Measurements from ENCODE around the gene MAN1C1.

The MAN1C1 gene

GRCh38 chr1:25767437-25767770, 150.8 kb downstream of the MAN1C1 start:
- DNase-seq: no peak

GRCh38 chr1:25768999-25769398, 152.4 kb downstream of the MAN1C1 start:
- DNase-seq: no peak

GRCh38 chr1:25769625-25770383, 153.2 kb downstream of the MAN1C1 start:
- DNase-seq: no peak

GRCh38 chr1:25770541-25771220, 154.1 kb downstream of the MAN1C1 start:
- no peak for DNase-seq

GRCh38 chr1:25771221-25772114, 154.9 kb downstream of the MAN1C1 start:
- DNase-seq: peak; percentile 50

GRCh38 chr1:25772164-25772563, 155.6 kb downstream of the MAN1C1 start:
- DNase-seq: no peak

GRCh38 chr1:25772692-25773245, 156.2 kb downstream of the MAN1C1 start:
- no peak for DNase-seq

- no peak for DNase-seq
These were observed 157.0 kb downstream of the MAN1C1 start for GRCh38 chr1:25773441-25774125.

- DNase-seq: peak; percentile 29
These were observed 157.7 kb downstream of the MAN1C1 start for GRCh38 chr1:25774206-25774803.

- peak; percentile 68 for DNase-seq
These were observed 158.6 kb downstream of the MAN1C1 start for GRCh38 chr1:25774921-25775771.

GRCh38 chr1:25779388-25779787, 162.8 kb downstream of the MAN1C1 start:
- DNase-seq: no peak

GRCh38 chr1:25779894-25780293, 163.3 kb downstream of the MAN1C1 start:
- no peak for DNase-seq

GRCh38 chr1:25780318-25781129, 163.9 kb downstream of the MAN1C1 start:
- peak; percentile 9 for DNase-seq

GRCh38 chr1:25781130-25781433, 164.5 kb downstream of the MAN1C1 start:
- DNase-seq: no peak

GRCh38 chr1:25782608-25783201, 166.1 kb downstream of the MAN1C1 start:
- no peak for DNase-seq

- no peak for DNase-seq
These were observed 168.0 kb downstream of the MAN1C1 start for GRCh38 chr1:25784575-25785051.

GRCh38 chr1:25785333-25786067, 168.9 kb downstream of the MAN1C1 start:
- no peak for DNase-seq

GRCh38 chr1:25786887-25787759, 170.5 kb downstream of the MAN1C1 start:
- no peak for DNase-seq
